Measurements from ENCODE around the gene GLIS1.
A peak's percentile ranks its signal among the peaks of the same experiment; 100 is the strongest.

The GLIS1 gene

DNA sequence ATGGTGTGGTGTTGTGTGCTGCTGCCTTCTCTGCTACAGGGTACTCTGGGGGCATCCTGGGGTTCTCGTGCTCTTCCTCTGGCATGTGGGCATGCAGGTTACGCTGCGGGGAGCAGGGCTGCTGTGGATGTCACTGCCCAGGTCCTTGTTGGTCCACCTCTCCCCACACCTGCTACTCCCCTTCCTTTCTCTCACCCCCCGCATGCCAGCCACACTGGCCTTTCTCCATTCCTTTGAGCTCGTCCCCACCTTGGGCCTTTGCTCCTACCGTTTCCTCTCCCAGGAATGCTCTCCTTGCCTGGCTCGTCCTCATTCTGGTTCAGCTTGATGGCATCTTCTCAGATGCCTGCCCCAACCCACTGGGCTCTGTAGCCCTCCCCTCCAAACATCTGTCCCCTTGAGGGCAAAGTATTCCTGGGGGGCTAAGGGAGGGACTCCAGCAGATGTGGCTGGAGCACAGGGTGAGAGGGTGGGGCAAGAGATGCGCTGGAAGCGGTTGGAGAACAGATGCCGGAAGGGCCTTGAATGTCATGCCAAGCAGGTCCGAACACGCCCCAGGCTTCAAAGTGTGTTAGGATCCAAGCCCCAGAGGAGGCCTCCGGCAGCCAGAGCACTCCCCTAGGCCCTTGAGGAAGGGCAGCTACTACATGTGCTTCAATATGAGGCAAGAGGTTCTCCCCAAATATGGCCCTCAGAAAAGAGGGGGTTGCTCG lies 256.4 kb downstream of the GLIS1 start:
- no peak for DNase-seq

DNA sequence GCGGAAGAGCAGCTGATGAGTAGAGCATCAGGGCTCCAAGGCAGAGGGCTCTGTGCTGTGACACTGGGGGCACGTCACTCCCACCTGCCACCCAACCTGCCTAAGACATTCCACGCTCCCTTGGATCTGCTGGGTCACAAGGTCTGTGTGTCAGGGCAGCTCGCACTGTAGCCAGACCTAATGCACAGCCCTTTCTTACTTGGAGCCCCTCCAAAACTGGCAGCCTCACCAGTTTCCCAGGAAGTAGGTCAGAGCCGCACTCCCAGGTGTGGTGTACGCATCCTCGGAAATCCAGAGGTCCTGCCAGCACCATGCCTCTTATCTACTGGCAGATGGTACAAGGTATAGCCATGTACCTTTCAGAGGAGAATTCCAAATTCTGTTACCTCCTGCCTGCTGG lies 257.5 kb downstream of the GLIS1 start:
- DNase-seq = no peak

GRCh38 chr1:53480678-53481077 lies 258.3 kb downstream of the GLIS1 start:
- DNase-seq = no peak

DNA sequence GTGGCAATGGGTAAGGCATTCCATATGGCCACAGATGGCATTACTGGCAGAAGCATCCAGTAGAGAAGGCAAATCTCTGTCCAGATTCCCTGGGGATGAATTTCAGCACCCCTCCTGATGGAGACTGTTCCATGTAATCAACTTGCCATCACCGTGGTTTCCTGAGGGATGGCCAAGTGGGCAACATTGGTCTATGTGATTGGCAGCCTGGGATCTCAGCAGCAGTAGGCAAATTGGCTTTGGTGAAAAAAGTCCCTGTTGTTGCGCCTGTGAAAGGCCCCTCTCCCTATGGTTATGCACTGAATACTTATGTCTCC lies 260.5 kb downstream of the GLIS1 start:
- peak in 1 of 14 donors; percentile 40 for DNase-seq

GRCh38 chr1:53477651-53478501 lies 261.1 kb downstream of the GLIS1 start:
- DNase-seq = no peak

- DNase-seq = no peak
These were observed 262.4 kb downstream of the GLIS1 start for GRCh38 chr1:53476579-53476978.

DNA sequence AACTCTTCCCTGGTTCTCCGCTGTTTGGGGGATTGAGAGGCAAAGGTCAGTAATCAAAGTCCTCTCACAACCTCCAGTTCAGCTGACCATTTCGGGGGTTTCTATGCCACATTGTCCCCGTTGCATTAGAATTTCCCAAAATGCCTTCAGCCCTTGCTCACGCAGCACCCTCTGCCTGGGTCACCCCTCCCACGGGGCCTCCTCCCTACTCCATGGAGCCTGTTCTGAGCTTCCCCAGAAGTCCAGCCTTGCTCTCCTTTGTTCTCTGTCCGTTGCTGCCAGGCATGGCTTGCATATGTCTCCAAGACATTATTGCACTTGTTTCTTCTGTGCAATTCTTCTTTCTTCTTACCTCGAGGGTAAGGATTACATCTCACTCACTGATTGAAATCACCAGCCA lies 263.3 kb downstream of the GLIS1 start:
- no peak for DNase-seq

DNA sequence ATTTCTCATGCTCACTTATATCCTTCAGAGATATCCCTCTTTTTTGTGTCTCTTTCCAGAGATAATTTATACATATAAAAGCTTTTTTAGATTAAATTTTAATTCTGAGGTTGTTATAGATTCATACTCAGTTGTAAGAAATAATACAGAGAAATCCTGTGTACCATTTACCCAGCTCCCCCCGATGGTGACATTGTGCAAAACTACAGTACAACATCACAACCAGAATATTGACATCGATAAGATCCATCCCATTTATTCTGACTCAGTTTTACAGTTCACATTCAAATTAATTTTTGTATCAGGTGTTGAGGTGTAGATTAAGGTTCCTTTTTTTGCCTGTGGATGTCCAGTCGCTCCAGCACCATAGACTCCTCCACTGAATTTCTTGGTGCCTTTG lies 265.5 kb downstream of the GLIS1 start:
- no peak for DNase-seq

DNA sequence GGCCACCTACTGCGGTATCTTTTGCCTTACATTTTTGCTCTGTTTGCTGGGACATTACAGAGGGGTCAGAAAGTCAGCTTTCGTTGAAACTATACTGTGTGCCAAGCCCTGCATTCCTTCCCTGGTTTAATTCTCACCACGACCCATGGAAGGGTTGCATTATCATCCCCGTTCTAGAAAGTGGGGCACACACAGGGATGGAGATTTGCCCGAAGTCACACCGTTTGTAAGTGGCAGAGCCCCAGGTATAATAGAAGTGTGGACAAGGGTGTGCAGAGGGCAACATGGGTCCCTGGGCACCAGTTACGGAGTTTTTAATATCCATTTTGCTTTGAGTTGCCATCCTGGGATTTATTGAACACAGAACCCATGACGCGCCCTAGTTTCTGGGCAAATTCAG lies 268.0 kb downstream of the GLIS1 start:
- no peak for DNase-seq

DNA sequence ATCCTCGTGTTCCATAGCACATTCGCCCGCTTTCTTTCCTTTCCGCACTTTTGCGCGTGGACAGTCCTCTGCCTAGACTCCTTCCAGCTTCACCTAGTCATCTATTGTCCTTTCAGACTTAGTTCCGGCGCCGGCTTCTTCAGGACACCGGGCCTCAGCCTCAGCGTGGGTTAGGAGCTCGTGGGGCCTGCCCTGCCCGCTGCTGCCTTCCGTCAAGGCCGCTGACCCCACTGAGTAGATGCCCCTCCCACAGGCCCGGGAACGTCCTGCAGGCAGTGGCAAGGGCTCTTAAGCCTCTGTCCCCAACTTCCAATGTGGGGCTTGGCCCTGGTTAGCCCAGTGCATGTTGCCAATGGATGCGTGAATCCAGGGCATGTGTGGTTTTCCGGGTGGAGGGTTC lies 268.4 kb downstream of the GLIS1 start:
- no peak for DNase-seq

DNA sequence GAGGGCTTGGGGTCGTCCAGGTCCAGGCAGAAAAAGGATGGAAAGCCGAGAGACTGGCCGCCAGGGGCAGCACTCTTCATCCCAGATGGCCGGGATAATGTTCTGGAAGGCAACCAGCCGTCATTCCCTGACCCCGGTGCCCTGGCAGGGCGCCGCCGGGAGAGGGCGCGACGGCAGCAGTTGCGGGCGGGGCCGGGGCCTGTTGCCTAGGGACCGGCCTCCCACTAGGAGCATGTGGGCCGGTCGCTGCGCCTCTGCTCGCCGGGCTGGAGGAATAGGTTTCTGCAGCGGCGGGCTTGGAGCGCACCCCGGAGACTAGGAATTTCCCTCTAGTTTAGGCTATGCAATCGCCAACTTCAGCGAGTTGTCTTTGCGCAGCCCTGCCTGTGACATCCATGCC lies 268.8 kb downstream of the GLIS1 start:
- peak in 11 of 14 donors; percentile 3 to 67 (median 41) for DNase-seq

DNA sequence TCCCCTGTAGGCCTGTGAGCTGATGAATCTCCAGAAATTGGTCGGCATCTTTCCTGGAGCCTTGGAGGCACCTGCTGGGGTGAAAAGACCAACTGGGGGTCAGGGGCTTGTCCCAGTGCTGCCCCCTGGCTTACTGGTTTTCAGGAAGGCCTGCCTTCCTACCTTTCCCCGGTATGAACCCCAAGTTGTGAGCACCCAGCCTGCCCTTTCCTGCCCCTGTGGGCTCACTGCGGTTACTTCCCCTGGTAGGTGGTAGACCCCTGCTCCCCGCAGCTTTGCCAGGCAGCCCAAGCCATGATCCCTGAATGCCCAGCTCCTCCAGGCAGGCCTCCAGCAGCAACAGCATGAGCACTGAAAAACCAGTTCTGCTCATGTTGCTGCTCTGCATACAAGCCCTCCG lies 269.6 kb downstream of the GLIS1 start:
- DNase-seq = no peak

DNA sequence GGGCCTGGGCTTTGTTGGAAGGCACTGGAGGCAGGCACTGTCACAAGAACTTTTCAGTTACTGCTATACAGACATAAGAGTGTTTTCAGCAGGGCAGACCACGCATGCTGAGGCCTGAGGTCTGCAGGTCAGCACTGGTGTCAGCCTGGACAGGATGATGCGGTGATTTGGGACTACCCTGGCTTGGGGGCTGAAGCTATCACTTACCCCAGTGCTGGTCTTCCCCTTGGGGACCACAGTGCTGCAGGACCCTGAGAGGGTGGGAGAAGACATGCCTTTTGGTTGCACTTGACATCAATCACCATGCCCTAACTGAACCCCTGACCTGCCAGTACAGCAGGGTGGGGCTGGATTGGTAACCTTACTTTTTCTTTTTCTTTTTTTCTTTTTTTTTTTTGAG lies 270.6 kb downstream of the GLIS1 start:
- no peak for DNase-seq

- DNase-seq = no peak
These were observed 271.6 kb downstream of the GLIS1 start for GRCh38 chr1:53467391-53467790.

DNA sequence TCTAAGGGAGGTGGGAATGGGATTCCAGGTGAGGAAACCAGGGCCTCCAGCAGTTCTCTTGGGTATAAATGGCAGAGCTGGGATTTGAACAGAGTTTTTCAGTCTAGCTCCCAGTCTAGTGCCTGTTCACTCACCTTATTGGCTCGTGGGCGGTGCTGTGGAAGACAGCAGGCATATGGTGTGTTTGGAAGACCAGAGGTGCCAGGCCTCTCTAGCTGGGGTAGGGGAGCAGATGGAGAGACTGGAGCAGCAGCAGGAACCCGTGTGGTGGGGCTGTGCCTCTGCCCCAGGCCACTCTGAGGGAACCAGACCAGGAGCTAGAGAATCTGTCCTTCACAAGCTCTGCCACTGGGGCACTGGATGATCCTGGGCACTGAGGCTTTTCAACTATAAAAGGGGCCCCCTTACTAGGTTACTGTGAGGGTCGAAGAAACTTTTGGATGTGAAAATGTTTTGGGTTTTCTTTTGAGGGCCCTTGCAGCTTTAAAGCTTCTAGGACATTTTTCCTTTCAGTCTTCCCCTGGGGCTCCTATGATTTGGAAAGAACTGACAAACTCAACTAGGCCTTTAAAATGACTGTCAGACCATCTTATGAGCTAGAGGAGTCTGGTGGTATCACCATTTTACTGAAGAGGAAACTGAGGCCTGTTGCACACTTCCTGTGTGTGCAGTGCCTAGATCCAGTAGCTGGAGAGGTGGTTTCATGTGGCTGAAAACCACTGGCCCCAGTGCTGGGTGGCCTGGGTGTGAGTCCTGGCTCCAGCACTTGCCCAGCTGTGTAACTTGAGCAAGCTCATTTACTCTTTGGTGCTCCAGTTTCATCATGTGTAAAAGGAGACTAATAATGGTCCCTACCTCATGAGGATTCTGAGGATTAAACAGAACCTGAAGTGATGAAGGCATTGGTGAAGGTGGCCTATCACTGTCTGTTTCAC lies 273.7 kb downstream of the GLIS1 start:
- DNase-seq = no peak

DNA sequence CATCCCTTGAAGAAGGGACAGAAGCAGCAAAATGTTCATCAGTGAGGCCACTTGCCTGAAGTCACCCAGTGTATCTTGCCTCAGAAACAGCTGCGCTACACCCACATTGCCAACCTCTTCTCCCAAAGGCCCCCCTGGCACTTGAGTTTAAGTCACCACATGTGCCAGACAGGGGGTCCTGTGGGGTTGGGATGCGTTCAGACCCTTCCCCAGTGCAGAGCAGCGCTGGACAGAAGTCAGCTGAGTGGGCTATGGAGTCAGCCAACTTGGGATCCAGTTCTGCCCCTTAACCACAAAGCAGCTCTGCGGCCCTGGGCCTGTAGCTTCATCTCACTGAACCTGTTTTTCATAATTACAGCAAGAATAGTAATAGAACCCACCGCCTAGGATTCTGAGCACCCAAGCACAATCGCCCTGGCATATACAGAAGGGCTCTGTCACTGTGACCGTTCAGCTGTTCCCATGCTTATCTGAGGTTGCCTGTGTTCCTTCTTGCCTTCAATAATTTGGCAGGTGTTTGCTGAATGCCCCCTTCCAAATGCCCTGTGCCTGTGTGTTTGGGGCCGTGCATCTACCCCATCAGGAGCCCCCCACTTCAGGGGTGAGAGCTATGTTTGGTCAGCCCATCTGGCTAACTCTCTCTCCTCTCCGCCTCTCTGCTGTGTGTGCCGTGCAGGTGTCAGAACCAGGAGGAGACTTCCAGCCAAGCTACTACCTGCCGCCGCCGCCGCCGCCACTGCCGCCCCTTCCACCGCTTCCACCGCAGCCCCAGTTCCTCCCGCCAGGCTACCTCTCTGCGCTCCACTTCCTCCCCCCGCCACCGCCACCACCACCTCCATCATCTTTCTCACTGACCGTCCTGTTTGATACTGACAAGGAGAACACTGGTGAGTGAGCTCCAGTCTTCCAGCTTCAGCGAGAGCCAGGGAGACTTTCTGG lies 274.7 kb downstream of the GLIS1 start:
- DNase-seq = no peak

GRCh38 chr1:53462769-53463501 lies 276.0 kb downstream of the GLIS1 start:
- DNase-seq = no peak

- DNase-seq = no peak
These were observed 276.8 kb downstream of the GLIS1 start for GRCh38 chr1:53462193-53462592.

GRCh38 chr1:53461323-53462044 lies 277.5 kb downstream of the GLIS1 start:
- no peak for DNase-seq

DNA sequence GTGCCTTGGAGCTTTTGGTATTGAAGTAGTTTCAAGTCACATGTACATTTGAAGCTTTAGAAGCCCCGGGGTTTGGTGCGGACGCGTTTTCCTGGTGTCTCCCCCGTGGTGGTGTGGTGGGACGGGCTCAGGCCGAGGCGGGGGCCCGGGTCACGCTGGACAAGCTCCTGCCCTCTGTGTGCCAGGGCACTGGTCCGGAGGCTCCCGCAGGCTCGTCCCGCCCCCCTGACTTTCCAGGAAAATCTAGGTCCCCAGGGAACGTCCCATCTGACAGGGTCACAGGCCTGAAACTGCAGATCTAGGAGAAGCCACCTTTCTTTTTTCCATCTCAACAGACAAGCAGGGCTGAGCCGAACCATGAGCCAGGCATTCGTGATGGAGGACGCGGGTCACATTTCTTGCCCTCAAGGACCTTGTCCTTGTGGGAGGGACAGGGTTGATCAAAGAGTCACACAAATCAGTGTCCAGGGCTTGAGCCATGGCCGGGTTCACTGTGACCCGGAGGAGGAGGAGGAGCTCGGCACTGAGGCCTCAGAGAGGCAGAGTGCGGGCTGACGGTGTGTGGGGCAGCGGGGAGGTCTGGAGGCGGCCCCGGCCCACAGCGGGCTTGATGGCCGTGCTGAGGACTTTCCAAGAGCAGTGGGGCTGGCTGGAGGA lies 278.2 kb downstream of the GLIS1 start:
- DNase-seq = no peak
